ENCODE data around the gene MYOZ2. TPM values are rescaled to one million over a fixed set of nuclear protein-coding genes. Genes with fewer than 3 reads are reported as not detected.

Gene MYOZ2
- 1.4 and 4.4 TPM in 2 replicates for total RNA-seq

DNA sequence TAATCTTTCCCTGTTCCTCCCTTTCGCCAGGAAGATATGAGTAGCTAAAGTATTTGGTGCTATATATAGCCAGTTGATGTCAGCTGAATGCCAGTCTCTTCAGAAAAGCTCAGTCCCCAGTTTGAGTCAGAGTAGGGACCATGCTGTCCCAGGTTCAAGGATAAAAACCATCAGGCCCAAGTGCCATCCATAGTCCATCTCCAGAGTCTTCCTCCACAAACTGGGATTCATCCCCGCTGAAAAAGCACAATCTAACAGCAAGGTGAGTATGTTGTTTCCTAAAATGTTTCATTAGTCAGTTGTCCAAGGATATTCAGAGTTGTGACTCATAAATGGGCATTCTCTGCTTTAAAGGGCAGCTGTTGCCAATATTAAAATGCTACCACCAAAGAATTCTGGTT, at the start of gene MYOZ2:
Gene MYOZ2 (plus strand): TSS at position 112 of the 401 bp plus-strand sequence. CDS start 694 bp downstream, outside the sequence.

DNA sequence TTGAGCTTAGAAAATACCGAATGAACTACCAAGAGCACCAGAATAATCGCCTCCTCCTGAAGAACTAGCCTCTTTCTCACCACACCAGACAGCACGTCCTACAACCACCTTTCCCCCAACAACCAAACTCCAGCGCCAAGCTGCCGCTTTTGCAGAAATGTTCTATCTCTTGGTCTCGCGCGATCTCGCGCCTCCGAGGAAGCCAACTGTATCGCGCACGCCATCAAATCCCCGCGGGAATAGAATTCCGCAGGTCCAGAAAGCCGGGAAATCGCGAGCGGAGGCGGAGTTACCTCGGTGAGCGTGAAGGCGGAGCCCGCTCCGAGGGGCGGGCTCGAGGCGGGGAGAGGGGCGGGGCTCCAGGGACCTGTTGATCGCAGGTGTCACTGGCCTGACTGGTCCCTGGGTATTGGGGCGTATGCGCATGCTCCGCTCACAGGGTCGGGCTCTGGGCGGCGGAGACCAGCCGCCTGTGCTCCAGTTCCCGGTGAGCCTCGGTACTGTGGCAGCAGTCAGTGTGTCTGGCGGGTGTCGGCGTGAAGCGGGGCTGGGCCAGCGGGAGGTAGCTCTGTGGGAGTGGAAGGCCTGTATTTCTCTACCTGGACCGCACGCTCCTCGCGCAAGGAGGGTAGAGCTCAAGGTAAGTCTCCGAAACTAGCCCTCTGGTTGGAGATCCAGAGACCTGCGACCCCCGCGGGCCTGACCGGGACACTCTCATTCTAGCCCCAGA, 76.8 kb downstream of the MYOZ2 start, which contains the start of gene USP53:
Gene USP53 (plus strand): TSS at position 480 of the 730 bp plus-strand sequence. CDS start 27,047 bp downstream, outside the sequence.

Other genes with a start within 250 kb of the MYOZ2 start
- gene SYNPO2, start 247.0 kb upstream of the MYOZ2 start, total RNA-seq: 43.4 and 56.6 TPM in 2 replicates
- 52.8 and 59.0 TPM in 2 replicates for gene USP53, start 76.9 kb downstream of the MYOZ2 start, total RNA-seq
- not detected in 2 replicates for gene FABP2, start 186.3 kb downstream of the MYOZ2 start, total RNA-seq

Measured in smooth muscle cell of the pulmonary artery (primary cell).